Measurements from ENCODE around the gene TRIM44.

GRCh38 chr11:35621620-35622019 is 41.0 kb upstream of the TRIM44 start:
- TF ChIP-seq POLR2A (IDR thresholded peaks at IDR 0.05) = no peak
- TF ChIP-seq CTCF (IDR thresholded peaks at IDR 0.05) = no peak
